H9 (cell line): ENCODE data around the gene GRID1. TPM values are rescaled to one million over a fixed set of nuclear protein-coding genes. Genes with fewer than 3 reads are reported as not detected.

Experiments
- DNase-seq: peaks from one replicate; pipeline ENCODE4 v3.0.0-alpha.2; 2017
- H2AFZ ChIP-seq: one replicate; pipeline ENCODE4 v1.6.1; 2013; ENCODE audit warnings: mild to moderate bottlenecking, low read length, control low read depth, moderate library complexity
- H2AK5ac ChIP-seq: 2 replicates; pipeline ENCODE4 v1.6.1; 2013; ENCODE audit warnings: low read length, control low read depth, mixed read lengths; ENCODE audit not compliant: insufficient read length
- H2BK120ac ChIP-seq: one replicate; pipeline ENCODE4 v1.6.1; 2013; ENCODE audit warnings: low read depth, mild to moderate bottlenecking, low read length, control low read depth, inconsistent platforms; ENCODE audit not compliant: poor library complexity, severe bottlenecking
- H2BK12ac ChIP-seq: 2 replicates; pipeline ENCODE4 v1.6.1; 2013; ENCODE audit warnings: low read length, control low read depth, mixed read lengths, low read depth; ENCODE audit not compliant: insufficient read length
- H2BK15ac ChIP-seq: 2 replicates; pipeline ENCODE4 v1.6.1; 2013; ENCODE audit warnings: low read depth, low read length, control low read depth
- H2BK20ac ChIP-seq: one replicate; pipeline ENCODE4 v1.6.1; 2013; ENCODE audit warnings: low read depth, mild to moderate bottlenecking, low read length, control low read depth, inconsistent platforms; ENCODE audit not compliant: poor library complexity, severe bottlenecking
- H2BK5ac ChIP-seq: 2 replicates; pipeline ENCODE4 v1.6.1; 2013; ENCODE audit warnings: low read length, control low read depth, mixed read lengths; ENCODE audit not compliant: insufficient read length
- H3K14ac ChIP-seq: 2 replicates; pipeline ENCODE4 v1.6.1; 2013; ENCODE audit warnings: low read length, control low read depth; ENCODE audit not compliant: insufficient read depth
- H3K18ac ChIP-seq: 2 replicates; pipeline ENCODE4 v1.6.1; 2013; ENCODE audit warnings: low read depth, mild to moderate bottlenecking, mixed read lengths, low read length, control low read depth; ENCODE audit not compliant: insufficient read length
- H3K23ac ChIP-seq: 2 replicates; pipeline ENCODE4 v1.6.1; 2013; ENCODE audit warnings: low read length, control low read depth, mixed read lengths, low read depth; ENCODE audit not compliant: insufficient read length
- H3K23me2 ChIP-seq: 2 replicates; pipeline ENCODE4 v1.6.1; 2013; ENCODE audit warnings: low read depth, mild to moderate bottlenecking, mixed read lengths, low read length, control low read depth; ENCODE audit not compliant: insufficient read length, poor library complexity, severe bottlenecking
- H3K27ac ChIP-seq: 2 replicates; pipeline ENCODE4 v1.5.1; 2013; ENCODE audit warnings: low read length, control low read depth, mixed read lengths, low read depth; ENCODE audit not compliant: insufficient read length
- H3K27me3 ChIP-seq: 2 replicates; pipeline ENCODE4 v1.6.1; 2013; ENCODE audit warnings: low read length, control low read depth, inconsistent platforms; ENCODE audit not compliant: insufficient read depth
- H3K4ac ChIP-seq: 2 replicates; pipeline ENCODE4 v1.6.1; 2013; ENCODE audit warnings: low read depth, mild to moderate bottlenecking, control low read depth, inconsistent platforms, low read length, moderate library complexity
- H3K4me1 ChIP-seq: 2 replicates; pipeline ENCODE4 v1.6.1; 2013; ENCODE audit warnings: low read length, control low read depth, inconsistent platforms; ENCODE audit not compliant: insufficient read depth
- H3K4me2 ChIP-seq: 2 replicates; pipeline ENCODE4 v1.6.1; 2013; ENCODE audit warnings: low read length, control low read depth, mixed read lengths; ENCODE audit not compliant: insufficient read length, insufficient read depth
- H3K56ac ChIP-seq: 2 replicates; pipeline ENCODE4 v1.6.1; 2013; ENCODE audit warnings: low read depth, mild to moderate bottlenecking, mixed read lengths, low read length, control low read depth; ENCODE audit not compliant: insufficient read length
- H3K79me1 ChIP-seq: 2 replicates; pipeline ENCODE4 v1.6.1; 2013; ENCODE audit warnings: low read depth, mild to moderate bottlenecking, moderate library complexity, low read length, control low read depth, inconsistent platforms; ENCODE audit not compliant: insufficient read depth, poor library complexity, severe bottlenecking
- H3K79me2 ChIP-seq: 2 replicates; pipeline ENCODE4 v1.6.1; 2013; ENCODE audit warnings: low read length, control low read depth, inconsistent platforms; ENCODE audit not compliant: insufficient read depth
- H3K9ac ChIP-seq: 2 replicates; pipeline ENCODE4 v1.6.1; 2013; ENCODE audit warnings: low read length, control low read depth, mixed read lengths; ENCODE audit not compliant: insufficient read length; ENCODE audit errors: extremely low read depth
- H3K9me3 ChIP-seq: one replicate; pipeline ENCODE4 v1.6.1; 2013; ENCODE audit warnings: low read depth, low read length, inconsistent platforms; ENCODE audit not compliant: control insufficient read depth
- H3T11ph ChIP-seq: one replicate; pipeline ENCODE4 v1.6.1; 2013; ENCODE audit warnings: mild to moderate bottlenecking, low read length, control low read depth, inconsistent platforms
- H4K20me1 ChIP-seq: one replicate; pipeline ENCODE4 v1.6.1; 2013; ENCODE audit not compliant: control insufficient read depth, insufficient read length, insufficient read depth
- H4K5ac ChIP-seq: 2 replicates; pipeline ENCODE4 v1.6.1; 2013; ENCODE audit warnings: low read depth, mild to moderate bottlenecking, mixed read lengths, low read length, control low read depth; ENCODE audit not compliant: insufficient read length
- H4K8ac ChIP-seq: replicated peaks from 2 replicates; pipeline ENCODE4 v1.6.1; 2013; ENCODE audit warnings: low read length, control low read depth, mixed read lengths, low read depth; ENCODE audit not compliant: insufficient read length
- H4K91ac ChIP-seq: 2 replicates; pipeline ENCODE4 v1.6.1; 2013; ENCODE audit warnings: low read depth, mild to moderate bottlenecking, moderate library complexity, mixed read lengths, low read length, control low read depth; ENCODE audit not compliant: insufficient read length
- H3K27ac Mint-ChIP-seq, 3 experiments: 2 replicates in 2 of 3; 3 replicates in 1 of 3; pipeline ENCODE4 v1.8.0; 2020 to 2021; ENCODE audit warnings: mixed read lengths in 3 of 3, mild to moderate bottlenecking in 1 of 3, moderate library complexity in 1 of 3
- H3K27me3 Mint-ChIP-seq: 2 replicates; pipeline ENCODE4 v1.8.0; 2021; ENCODE audit warnings: low read depth, mild to moderate bottlenecking, moderate library complexity, mixed read lengths
- H3K36me3 Mint-ChIP-seq, 3 experiments: 2 replicates in 2 of 3; 3 replicates in 1 of 3; pipeline ENCODE4 v1.8.0; 2020 to 2021; ENCODE audit warnings: low read depth in 3 of 3, mixed read lengths in 3 of 3; ENCODE audit not compliant: insufficient read depth in 1 of 3
- H3K4me1 Mint-ChIP-seq, 2 experiments: 2 replicates each; pipeline ENCODE4 v1.8.0; 2020; ENCODE audit warnings: mixed read lengths in 2 of 2
- H3K4me3 Mint-ChIP-seq, 2 experiments: 2 replicates in 1 of 2; 3 replicates in 1 of 2; pipeline ENCODE4 v1.8.0; 2020 to 2021; ENCODE audit warnings: mild to moderate bottlenecking in 2 of 2, mixed read lengths in 2 of 2, moderate library complexity in 1 of 2
- H3K9me3 Mint-ChIP-seq, 2 experiments: 2 replicates in 1 of 2; 3 replicates in 1 of 2; pipeline ENCODE4 v1.8.0; 2020; ENCODE audit warnings: mild to moderate bottlenecking in 2 of 2, mixed read lengths in 2 of 2, moderate library complexity in 1 of 2
- WGBS: extraction: QIAGEN DNeasy Blood & Tissue Kit; methylation state at CpG from one replicate; pipeline ENCODE4 v1.1.7; 2013; ENCODE audit warnings: missing lambda C conversion rate, low lambda C conversion rate, mixed read lengths; ENCODE audit not compliant: insufficient read length; ENCODE audit errors: extremely low coverage; 5-methylcytosine and 5-hydroxymethylcytosine counted together
- total RNA-seq: library from RNA; stranded (reverse); gene quantifications from 2 replicates; pipeline ENCODE4 v1.2.1, GENCODE V29; 2021
- TF ChIP-seq, protein P1 (sequence below): fragments of 200-600 bp; sonication (generic); conservative IDR thresholded peaks from 3 replicates; pipeline ENCODE4 v1.8.0; 2021; ENCODE audit warnings: antibody characterized with exemption, mild to moderate bottlenecking

The GRID1 gene
- total RNA-seq, 1 experiment from 2014 or later = 0.35 TPM

DNA sequence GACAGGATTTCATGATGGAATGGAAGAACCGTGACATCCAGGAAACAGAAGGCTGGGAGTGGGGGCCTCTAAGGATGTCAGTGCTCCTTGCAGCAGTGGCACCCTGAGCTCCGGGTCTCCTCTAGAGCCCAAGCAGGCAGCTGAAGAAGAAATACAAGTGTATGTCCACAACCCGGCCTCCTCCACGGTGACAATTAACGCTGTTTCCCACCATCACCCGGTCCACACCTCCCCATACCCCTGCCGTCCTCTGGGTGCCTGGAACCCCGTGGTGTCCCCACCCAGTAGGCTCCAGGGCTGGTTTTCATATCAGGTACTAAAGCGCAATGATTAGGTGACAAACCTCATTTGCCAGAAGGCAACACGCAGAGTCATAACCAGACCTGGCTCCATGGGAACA is 30.3 kb downstream of the GRID1 start:
- DNase-seq = no peak
- Histone ChIP-seq H3K4me2 (no peak overlapping the region), H3K9me3 (no peaks in the 10 kb centered on the region), H3K79me2 (no peaks in the 10 kb centered on the region), H4K8ac (no peak overlapping the region), H2BK15ac (no peak overlapping the region), H3K23ac (no peak overlapping the region), H3K27me3 (no peaks in the 10 kb centered on the region), H3K27ac (no peak overlapping the region), H2BK5ac (no peak overlapping the region), H3K56ac (no peak overlapping the region), H3K4me1 (peaks cover 2% of the 10 kb centered on the region; the same call in 1 of the 2 replicates), H4K5ac (no peak overlapping the region), H2AFZ (no peak overlapping the region), H3T11ph (no peak overlapping the region), H2BK120ac (no peak overlapping the region), H3K79me1 (no peaks in the 10 kb centered on the region), H2BK20ac (no peak overlapping the region), H3K4ac (no peak overlapping the region), H3K9ac (no peak overlapping the region), H2BK12ac (no peak overlapping the region), H4K91ac (no peak overlapping the region), H3K23me2 (no peaks in the 10 kb centered on the region), H4K20me1 (no peaks in the 10 kb centered on the region), H2AK5ac (no peak overlapping the region), H3K18ac (no peak overlapping the region), H3K14ac (no peak overlapping the region)
- no peak overlapping the region for H3K4me3 Mint-ChIP-seq
- peaks cover 22 to 30% of the 10 kb centered on the region in 2 experiments for H3K4me1 Mint-ChIP-seq
- no CpG with 5 or more reads among the region's 10 CpGs for WGBS
- TF ChIP-seq, protein P1, sequence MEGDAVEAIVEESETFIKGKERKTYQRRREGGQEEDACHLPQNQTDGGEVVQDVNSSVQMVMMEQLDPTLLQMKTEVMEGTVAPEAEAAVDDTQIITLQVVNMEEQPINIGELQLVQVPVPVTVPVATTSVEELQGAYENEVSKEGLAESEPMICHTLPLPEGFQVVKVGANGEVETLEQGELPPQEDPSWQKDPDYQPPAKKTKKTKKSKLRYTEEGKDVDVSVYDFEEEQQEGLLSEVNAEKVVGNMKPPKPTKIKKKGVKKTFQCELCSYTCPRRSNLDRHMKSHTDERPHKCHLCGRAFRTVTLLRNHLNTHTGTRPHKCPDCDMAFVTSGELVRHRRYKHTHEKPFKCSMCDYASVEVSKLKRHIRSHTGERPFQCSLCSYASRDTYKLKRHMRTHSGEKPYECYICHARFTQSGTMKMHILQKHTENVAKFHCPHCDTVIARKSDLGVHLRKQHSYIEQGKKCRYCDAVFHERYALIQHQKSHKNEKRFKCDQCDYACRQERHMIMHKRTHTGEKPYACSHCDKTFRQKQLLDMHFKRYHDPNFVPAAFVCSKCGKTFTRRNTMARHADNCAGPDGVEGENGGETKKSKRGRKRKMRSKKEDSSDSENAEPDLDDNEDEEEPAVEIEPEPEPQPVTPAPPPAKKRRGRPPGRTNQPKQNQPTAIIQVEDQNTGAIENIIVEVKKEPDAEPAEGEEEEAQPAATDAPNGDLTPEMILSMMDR = no peak
- peaks cover 2% of the 10 kb centered on the region; the same call in 1 of the 2 replicates for H3K27me3 Mint-ChIP-seq
- peaks cover 0 to 3% of the 10 kb centered on the region in 2 experiments; a peak in 2 of 5 replicates for H3K9me3 Mint-ChIP-seq
- peak overlapping the region in 1 of 3 experiments; percentile 86; a peak in 1 of 7 replicates for H3K27ac Mint-ChIP-seq
- H3K36me3 Mint-ChIP-seq = peaks cover 0 to 1% (median 0%) of the 10 kb centered on the region in 3 experiments; a peak in 1 of 7 replicates
